ENCODE data around the gene RIMS3.
A peak's percentile ranks its signal among the peaks of the same experiment; 100 is the strongest.

RIMS3 gene

GRCh38 chr1:40627987-40628902 is 37.2 kb downstream of the RIMS3 start:
- no peaks in the 10 kb centered on the region for H3K9me3 ChIP-seq (ENCODE audit: severe bottlenecking)
- no peaks in the 10 kb centered on the region for H3K36me3 ChIP-seq (ENCODE audit: low read depth)
- H3K27ac ChIP-seq (ENCODE audit: poor library complexity, severe bottlenecking): peak overlapping the region; percentile 64
- TF ChIP-seq CTCF (IDR thresholded peaks at IDR 0.05; ENCODE audit: poor library complexity, severe bottlenecking): no peak
- DNase-seq (ENCODE audit: low spot score) (no peak), ATAC-seq (ENCODE audit: low read depth) (peak; percentile 67)
- no peaks in the 10 kb centered on the region for H3K27me3 ChIP-seq (ENCODE audit: insufficient read depth, poor library complexity, severe bottlenecking)
- H3K4me1 ChIP-seq (ENCODE audit: insufficient read depth, poor library complexity, severe bottlenecking): peaks cover 18% of the 10 kb centered on the region
- H3K4me3 ChIP-seq (ENCODE audit: severe bottlenecking): no peak overlapping the region

GRCh38 chr1:40626383-40626770 is 39.1 kb downstream of the RIMS3 start:
- Histone ChIP-seq H3K36me3 (ENCODE audit: low read depth) (no peaks in the 10 kb centered on the region), H3K9me3 (ENCODE audit: severe bottlenecking) (no peaks in the 10 kb centered on the region), H3K4me1 (ENCODE audit: insufficient read depth, poor library complexity, severe bottlenecking) (peaks cover 18% of the 10 kb centered on the region), H3K27me3 (ENCODE audit: insufficient read depth, poor library complexity, severe bottlenecking) (no peaks in the 10 kb centered on the region), H3K27ac (ENCODE audit: poor library complexity, severe bottlenecking) (no peak overlapping the region), H3K4me3 (ENCODE audit: severe bottlenecking) (no peak overlapping the region)
- no peak for DNase-seq (ENCODE audit: low spot score)
- TF ChIP-seq CTCF (IDR thresholded peaks at IDR 0.05; ENCODE audit: poor library complexity, severe bottlenecking): no peak
- no peak for ATAC-seq (ENCODE audit: low read depth)

GRCh38 chr1:40625476-40626382 is 39.8 kb downstream of the RIMS3 start:
- H3K4me1 ChIP-seq (ENCODE audit: insufficient read depth, poor library complexity, severe bottlenecking): peaks cover 18% of the 10 kb centered on the region
- no peak overlapping the region for H3K4me3 ChIP-seq (ENCODE audit: severe bottlenecking)
- H3K9me3 ChIP-seq (ENCODE audit: severe bottlenecking): no peaks in the 10 kb centered on the region
- H3K27me3 ChIP-seq (ENCODE audit: insufficient read depth, poor library complexity, severe bottlenecking): no peaks in the 10 kb centered on the region
- H3K36me3 ChIP-seq (ENCODE audit: low read depth): no peaks in the 10 kb centered on the region
- H3K27ac ChIP-seq (ENCODE audit: poor library complexity, severe bottlenecking): no peak overlapping the region
- ATAC-seq (ENCODE audit: low read depth) (peak; percentile 61), DNase-seq (ENCODE audit: low spot score) (no peak)
- peak; percentile 15 for TF ChIP-seq CTCF (IDR thresholded peaks at IDR 0.05; ENCODE audit: poor library complexity, severe bottlenecking)

GRCh38 chr1:40625076-40625475 is 40.4 kb downstream of the RIMS3 start:
- Histone ChIP-seq H3K4me1 (ENCODE audit: insufficient read depth, poor library complexity, severe bottlenecking) (peaks cover 18% of the 10 kb centered on the region), H3K4me3 (ENCODE audit: severe bottlenecking) (no peak overlapping the region), H3K9me3 (ENCODE audit: severe bottlenecking) (no peaks in the 10 kb centered on the region), H3K27ac (ENCODE audit: poor library complexity, severe bottlenecking) (no peak overlapping the region), H3K36me3 (ENCODE audit: low read depth) (no peaks in the 10 kb centered on the region), H3K27me3 (ENCODE audit: insufficient read depth, poor library complexity, severe bottlenecking) (no peaks in the 10 kb centered on the region)
- peak; percentile 49 for TF ChIP-seq CTCF (IDR thresholded peaks at IDR 0.05; ENCODE audit: poor library complexity, severe bottlenecking)
- peak; percentile 30; the same call in 1 of the 3 replicates for ATAC-seq (ENCODE audit: low read depth)
- DNase-seq (ENCODE audit: low spot score): no peak

All from RWPE2 (cell line).